Pancreas (tissue), 10 donors: ENCODE data around the gene SHKBP1. TPM values are rescaled to one million over a fixed set of nuclear protein-coding genes. Genes with fewer than 3 reads are reported as not detected.

ENCODE experiments used
- ATAC-seq, 4 donors: fragments of 200-7000 bp; cut with Tn5 transposase; one replicate each; pipeline versions ENCODE4 v1.8.0 to v1.9.1; 2020; ENCODE audit warnings: mild to moderate bottlenecking in 4 of 4, moderate library complexity in 4 of 4
- DNase-seq, 6 donors: peaks; one replicate each; pipeline ENCODE4 v3.0.0-alpha.2; 2020
- FAIRE-seq: peaks from 2 replicates; lab custom pipeline; 2012; peaks lifted over from hg19 to GRCh38; lab: Jason Lieb, UNC
- H3K27ac ChIP-seq, 4 donors: fragments of 200-600 bp; sonication (generic); 1 replicate in 3 of 4; 2 replicates in 1 of 4; pipeline versions ENCODE4 v1.5.0 to v1.8.0; 2020
- H3K27me3 ChIP-seq, 4 donors: fragments of 200-600 bp; one replicate each; pipeline ENCODE4 v1.8.0; 2021
- H3K36me3 ChIP-seq, 3 donors: fragments of 200-600 bp; sonication (generic) in 1 of 3; one replicate each; pipeline versions ENCODE4 v1.5.0 to v1.8.0; 2020 to 2021
- H3K4me1 ChIP-seq, 3 donors: fragments of 200-600 bp; one replicate each; pipeline ENCODE4 v1.8.0; 2021
- H3K4me3 ChIP-seq, 4 donors: fragments of 200-600 bp; sonication (generic) in 2 of 4; one replicate each; pipeline versions ENCODE4 v1.5.0 to v1.8.0; 2020 to 2021
- H3K9me3 ChIP-seq, 4 donors: fragments of 200-600 bp; one replicate each; pipeline ENCODE4 v1.8.0; 2021
- CTCF ChIP-seq, 4 donors: fragments of 200-600 bp; sonication (generic) in 3 of 4; IDR thresholded peaks; one replicate each; pipeline versions ENCODE4 v1.5.0 to v1.8.0; 2021; ENCODE audit warnings: antibody characterized with exemption in 4 of 4
- whole genome bisulfite sequencing, 2 donors: extraction: QIAGEN DNeasy Blood & Tissue Kit; methylation state at CpG; one replicate each; pipeline ENCODE4 v1.1.7; 2013; 5-methylcytosine and 5-hydroxymethylcytosine counted together
- intact Hi-C, 3 donors: fragments of 100-400 bp; cut with DNase I; formaldehyde crosslinking; loops; one replicate each; pipeline versions ENCODE4 v1.11.1 to v1.14.2; 2022
- polyA plus RNA-seq, 2 donors: library from polyadenylated mRNA; stranded (reverse); fragments of 200-250 nt; gene quantifications; one replicate each; pipeline ENCODE4 v1.2.3, GENCODE V29; 2013
- total RNA-seq, 6 donors: library from RNA; stranded (reverse); fragmentation: NEBNext Ultra II Directional in 4 of 6; extraction: Animal tissue kit (Norgen Biotek cat#: 25700) in 4 of 6; gene quantifications; one replicate each; pipeline versions ENCODE4 v1.2.1 to v1.2.4, GENCODE V29; 2021 to 2023
- donor health status: healthy with polysubstance abuse.
- donor health status: DM: no; HTN: no; CAD: no; lungs with moderate emphysema.
- donor health status: DM: no; HTN: no; CAD: no.
- donor health status: control.
- donor health status: control.
- donor health status: Bipolar disorder and iron deficiency.
- donor health status: DM: yes; HTN: yes; CAD: no.
- donor health status: DM: no; HTN: no; CAD: no.
- donor health status: DM: no; HTN: no; CAD: no.
- donor health status: DM: yes; HTN: yes; CAD: no.

Gene SHKBP1
- total and polyA plus RNA-seq, 8 donors = 18.2 to 86.2 (median 23.8) TPM

- H3K4me3 ChIP-seq = no peak overlapping the region
- H3K27ac ChIP-seq = no peak overlapping the region
- H3K36me3 ChIP-seq = no peaks in the 10 kb centered on the region
- intact Hi-C loops = no loop called here
- DNase-seq (peak in 1 of 6 donors; percentile 78), FAIRE-seq (no peak), ATAC-seq (no peak)
- TF ChIP-seq CTCF (IDR thresholded peaks at IDR 0.05) = no peak
- H3K4me1 ChIP-seq = peaks cover 0 to 20% (median 4%) of the 10 kb centered on the region in 3 donors
- H3K27me3 ChIP-seq = peaks cover 0 to 20% (median 0%) of the 10 kb centered on the region in 4 donors
- whole genome bisulfite sequencing, 2 donors = 5 to 6% methylated on average over 38 to 43 of the region's 43 CpGs
- H3K9me3 ChIP-seq = no peaks in the 10 kb centered on the region
These were observed 23.4 kb downstream of the SHKBP1 start for GRCh38 chr19:40599902-40600569.

GRCh38 chr19:40600570-40601133, 24.0 kb downstream of the SHKBP1 start:
- no peak for ATAC-seq
- 4 to 9% methylated on average over 11 to 13 of the region's 13 CpGs for WGBS, 2 donors

GRCh38 chr19:40601134-40601974, 24.7 kb downstream of the SHKBP1 start, which contains the start of gene LTBP4:
Gene LTBP4 (plus strand): TSS chr19:40601369. CDS start chr19:40601388, 19 bp downstream.
- no peak for TF ChIP-seq CTCF (IDR thresholded peaks at IDR 0.05)
- DNase-seq (peak in 5 of 6 donors; percentile 30 to 79 (median 67)), ATAC-seq (no peak), FAIRE-seq (no peak)
- peaks cover 0 to 22% (median 4%) of the 10 kb centered on the region in 3 donors for H3K4me1 ChIP-seq
- intact Hi-C loops = no loop called here
- peak within 1 kb of the TSS in 3 of 4 donors; percentile 18 to 52 (median 30) for H3K4me3 ChIP-seq
- 1 to 2% methylated on average over 54 to 82 of the region's 82 CpGs for WGBS, 2 donors
- H3K27me3 ChIP-seq = peaks cover 0 to 20% (median 0%) of the 10 kb centered on the region in 4 donors
- H3K9me3 ChIP-seq = no peaks in the 10 kb centered on the region
- no peak within 1 kb of the TSS for H3K27ac ChIP-seq
- no peaks in the 10 kb centered on the region for H3K36me3 ChIP-seq

More at GRCh38 chr19:40600570-40601133, 24.0 kb downstream of the SHKBP1 start:
- H3K9me3 ChIP-seq = no peaks in the 10 kb centered on the region
- peak overlapping the region in 2 of 4 donors; percentile 30 to 52 for H3K4me3 ChIP-seq
- H3K36me3 ChIP-seq = no peaks in the 10 kb centered on the region
- FAIRE-seq = no peak
- no peak overlapping the region for H3K27ac ChIP-seq
- H3K4me1 ChIP-seq = peaks cover 0 to 22% (median 4%) of the 10 kb centered on the region in 3 donors
- H3K27me3 ChIP-seq = peaks cover 0 to 20% (median 0%) of the 10 kb centered on the region in 4 donors
- intact Hi-C loops = no loop called here
- no peak for DNase-seq
- TF ChIP-seq CTCF (IDR thresholded peaks at IDR 0.05) = no peak

GRCh38 chr19:40603071-40603388, 26.4 kb downstream of the SHKBP1 start:
- FAIRE-seq (no peak), ATAC-seq (no peak), DNase-seq (no peak)
- Histone ChIP-seq H3K4me1 (peaks cover 0 to 19% (median 4%) of the 10 kb centered on the region in 3 donors), H3K27ac (peak overlapping the region; percentile 33 to 84 (median 61)), H3K27me3 (peaks cover 0 to 17% (median 0%) of the 10 kb centered on the region in 4 donors), H3K4me3 (peak overlapping the region in 1 of 4 donors; percentile 34), H3K36me3 (no peaks in the 10 kb centered on the region), H3K9me3 (no peaks in the 10 kb centered on the region)
- intact Hi-C loops = no loop called here
- WGBS, 2 donors = 51 to 70% methylated on average over 2 of the region's 2 CpGs
- no peak for TF ChIP-seq CTCF (IDR thresholded peaks at IDR 0.05)
